Measurements from ENCODE around the gene PAM16.
"Not testable (repeated sequence)": the region's sequence is repeated elsewhere in the genome, so short reads cannot be mapped to it uniquely, and the experiment has no call there.

PAM16 gene

GRCh38 chr16:4336701-4337539 is 14.2 kb downstream of the PAM16 start:
- H3K4me1 ChIP-seq (ENCODE audit: insufficient read depth, low read length) = no peaks in the 10 kb centered on the region

GRCh38 chr16:4334724-4335495 is 16.2 kb downstream of the PAM16 start:
- Histone ChIP-seq H3K4me1 (ENCODE audit: insufficient read depth, low read length) (no peaks in the 10 kb centered on the region), H3K4me3 (ENCODE audit: low read length) (no peak overlapping the region), H3K9me3 (ENCODE audit: low read length) (no peaks in the 10 kb centered on the region), H2AFZ (ENCODE audit: low read depth, low read length) (no peak overlapping the region), H3K27me3 (ENCODE audit: insufficient read depth, low read length) (no peaks in the 10 kb centered on the region), H3K36me3 (ENCODE audit: insufficient read depth, low read length) (peaks cover 49% of the 10 kb centered on the region)

More at GRCh38 chr16:4336701-4337539, 14.2 kb downstream of the PAM16 start:
- peaks cover 57% of the 10 kb centered on the region for H3K36me3 ChIP-seq (ENCODE audit: insufficient read depth, low read length)
- no peak overlapping the region for H3K4me3 ChIP-seq (ENCODE audit: low read length)
- no peak overlapping the region for H2AFZ ChIP-seq (ENCODE audit: low read depth, low read length)
- H3K9me3 ChIP-seq (ENCODE audit: low read length) = no peaks in the 10 kb centered on the region
- H3K27me3 ChIP-seq (ENCODE audit: insufficient read depth, low read length) = no peaks in the 10 kb centered on the region

- not testable (repeated sequence) for H3K4me3 ChIP-seq (ENCODE audit: low read length); H3K4me1 ChIP-seq (ENCODE audit: insufficient read depth, low read length); H2AFZ ChIP-seq (ENCODE audit: low read depth, low read length); H3K9me3 ChIP-seq (ENCODE audit: low read length); H3K27me3 ChIP-seq (ENCODE audit: insufficient read depth, low read length)
- H3K36me3 ChIP-seq (ENCODE audit: insufficient read depth, low read length) = peaks cover 42% of the 10 kb centered on the region
These were observed 17.4 kb downstream of the PAM16 start for GRCh38 chr16:4333714-4334113.

- no peak overlapping the region for H3K4me3 ChIP-seq (ENCODE audit: low read length)
- no peak overlapping the region for H2AFZ ChIP-seq (ENCODE audit: low read depth, low read length)
- peaks cover 42% of the 10 kb centered on the region for H3K36me3 ChIP-seq (ENCODE audit: insufficient read depth, low read length)
- H3K4me1 ChIP-seq (ENCODE audit: insufficient read depth, low read length) = peaks cover 8% of the 10 kb centered on the region
- no peaks in the 10 kb centered on the region for H3K9me3 ChIP-seq (ENCODE audit: low read length)
- no peaks in the 10 kb centered on the region for H3K27me3 ChIP-seq (ENCODE audit: insufficient read depth, low read length)
These were observed 17.8 kb downstream of the PAM16 start for GRCh38 chr16:4333308-4333638.

- no peaks in the 10 kb centered on the region for H3K9me3 ChIP-seq (ENCODE audit: low read length)
- H3K4me3 ChIP-seq (ENCODE audit: low read length) = no peak overlapping the region
- H2AFZ ChIP-seq (ENCODE audit: low read depth, low read length) = no peak overlapping the region
- peaks cover 42% of the 10 kb centered on the region for H3K36me3 ChIP-seq (ENCODE audit: insufficient read depth, low read length)
- peaks cover 12% of the 10 kb centered on the region for H3K4me1 ChIP-seq (ENCODE audit: insufficient read depth, low read length)
- no peaks in the 10 kb centered on the region for H3K27me3 ChIP-seq (ENCODE audit: insufficient read depth, low read length)
These were observed 18.4 kb downstream of the PAM16 start for GRCh38 chr16:4332623-4333307.

GRCh38 chr16:4332083-4332482 is 19.0 kb downstream of the PAM16 start:
- H3K9me3 ChIP-seq (ENCODE audit: low read length) = no peaks in the 10 kb centered on the region
- H3K27me3 ChIP-seq (ENCODE audit: insufficient read depth, low read length) = no peaks in the 10 kb centered on the region
- H3K4me3 ChIP-seq (ENCODE audit: low read length) = no peak overlapping the region
- H3K4me1 ChIP-seq (ENCODE audit: insufficient read depth, low read length) = peaks cover 16% of the 10 kb centered on the region
- H2AFZ ChIP-seq (ENCODE audit: low read depth, low read length) = no peak overlapping the region
- peaks cover 35% of the 10 kb centered on the region for H3K36me3 ChIP-seq (ENCODE audit: insufficient read depth, low read length)

GRCh38 chr16:4330277-4330874 is 20.7 kb downstream of the PAM16 start:
- peaks cover 20% of the 10 kb centered on the region for H3K36me3 ChIP-seq (ENCODE audit: insufficient read depth, low read length)
- no peak overlapping the region for H3K4me3 ChIP-seq (ENCODE audit: low read length)
- H3K27me3 ChIP-seq (ENCODE audit: insufficient read depth, low read length) = no peaks in the 10 kb centered on the region
- H2AFZ ChIP-seq (ENCODE audit: low read depth, low read length) = no peak overlapping the region
- no peaks in the 10 kb centered on the region for H3K9me3 ChIP-seq (ENCODE audit: low read length)
- H3K4me1 ChIP-seq (ENCODE audit: insufficient read depth, low read length) = peaks cover 16% of the 10 kb centered on the region

- no peaks in the 10 kb centered on the region for H3K27me3 ChIP-seq (ENCODE audit: insufficient read depth, low read length)
- H3K4me1 ChIP-seq (ENCODE audit: insufficient read depth, low read length) = peaks cover 22% of the 10 kb centered on the region
- H3K4me3 ChIP-seq (ENCODE audit: low read length) = no peak overlapping the region
- H2AFZ ChIP-seq (ENCODE audit: low read depth, low read length) = no peak overlapping the region
- peaks cover 11% of the 10 kb centered on the region for H3K36me3 ChIP-seq (ENCODE audit: insufficient read depth, low read length)
- H3K9me3 ChIP-seq (ENCODE audit: low read length) = no peaks in the 10 kb centered on the region
These were observed 22.0 kb downstream of the PAM16 start for GRCh38 chr16:4328782-4329775.

- Histone ChIP-seq H3K36me3 (ENCODE audit: insufficient read depth, low read length) (peaks cover 7% of the 10 kb centered on the region), H3K4me1 (ENCODE audit: insufficient read depth, low read length) (peaks cover 30% of the 10 kb centered on the region), H3K27me3 (ENCODE audit: insufficient read depth, low read length) (no peaks in the 10 kb centered on the region), H2AFZ (ENCODE audit: low read depth, low read length) (peak overlapping the region; percentile 32), H3K4me3 (ENCODE audit: low read length) (peak overlapping the region; percentile 55), H3K9me3 (ENCODE audit: low read length) (no peaks in the 10 kb centered on the region)
These were observed 22.9 kb downstream of the PAM16 start for GRCh38 chr16:4328046-4328781.

GRCh38 chr16:4327386-4328045 is 23.6 kb downstream of the PAM16 start:
- Histone ChIP-seq H3K27me3 (ENCODE audit: insufficient read depth, low read length) (no peaks in the 10 kb centered on the region), H2AFZ (ENCODE audit: low read depth, low read length) (peak overlapping the region; percentile 32), H3K36me3 (ENCODE audit: insufficient read depth, low read length) (peaks cover 2% of the 10 kb centered on the region), H3K9me3 (ENCODE audit: low read length) (no peaks in the 10 kb centered on the region), H3K4me3 (ENCODE audit: low read length) (peak overlapping the region; percentile 55), H3K4me1 (ENCODE audit: insufficient read depth, low read length) (peaks cover 33% of the 10 kb centered on the region)

DNA sequence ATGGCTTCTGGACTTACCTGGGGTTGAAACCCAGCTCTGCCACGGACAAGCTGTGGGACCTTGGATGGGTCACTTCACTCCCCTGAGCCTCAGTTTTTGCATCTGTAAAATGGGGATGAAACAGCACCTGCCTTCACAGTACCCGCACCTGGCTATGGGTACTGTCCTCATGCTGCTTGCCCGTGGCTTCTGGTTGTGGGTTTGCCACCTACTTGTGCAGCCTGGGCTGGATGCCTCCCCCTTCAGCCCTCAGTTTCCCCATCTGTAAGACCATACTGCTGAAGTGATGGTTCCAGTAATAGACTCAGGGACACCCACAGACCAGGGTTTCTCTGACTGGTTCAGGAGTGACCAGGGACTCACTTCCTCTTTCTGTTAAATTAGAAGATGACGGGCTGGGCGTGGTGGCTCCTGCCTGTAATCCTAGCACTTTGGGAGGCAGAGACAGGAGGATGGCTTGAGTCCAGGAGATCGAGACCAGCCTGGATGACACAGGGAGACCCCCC is 25.8 kb downstream of the PAM16 start:
- Histone ChIP-seq H3K36me3 (ENCODE audit: insufficient read depth, low read length) (no peaks in the 10 kb centered on the region), H3K4me3 (ENCODE audit: low read length) (no peak overlapping the region), H2AFZ (ENCODE audit: low read depth, low read length) (no peak overlapping the region), H3K4me1 (ENCODE audit: insufficient read depth, low read length) (peaks cover 37% of the 10 kb centered on the region), H3K27me3 (ENCODE audit: insufficient read depth, low read length) (no peaks in the 10 kb centered on the region), H3K9me3 (ENCODE audit: low read length) (no peaks in the 10 kb centered on the region)
